G401.6 (cell line): ENCODE measurements around the gene CCT4.
A peak's percentile ranks its signal among the peaks of the same experiment; 100 is the strongest.
"Not testable (repeated sequence)": the region's sequence is repeated elsewhere in the genome, so short reads cannot be mapped to it uniquely, and the experiment has no call there.

ENCODE experiments used
- FAIRE-seq: peaks from 2 replicates; lab custom pipeline; 2012; peaks lifted over from hg19 to GRCh38; lab: Jason Lieb, UNC

Gene CCT4

GRCh38 chr2:61888267-61889055 is at the start of gene CCT4:
TSS of gene CCT4 (minus strand) at chr2:61888656. CDS start at chr2:61888507, 149 bp downstream.
- FAIRE-seq = no peak

DNA sequence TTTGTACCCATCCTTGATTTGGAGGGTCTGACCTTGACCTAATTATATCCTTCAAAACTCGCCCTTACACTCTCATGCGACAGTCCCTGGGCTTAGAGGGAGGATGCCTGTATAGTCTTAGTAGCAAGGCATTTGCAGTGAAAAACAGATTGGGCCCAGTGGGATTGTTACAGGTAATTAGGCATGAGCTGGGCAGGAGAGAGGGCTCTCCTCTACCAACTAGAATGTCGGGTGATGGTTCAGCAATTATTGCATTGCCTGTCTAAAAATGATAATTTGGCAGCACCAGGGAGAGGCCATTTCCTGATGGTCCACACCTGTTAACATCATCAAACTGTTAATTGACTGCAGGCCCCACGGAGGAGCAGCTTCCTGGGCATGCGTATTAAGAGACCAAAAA is 49.4 kb upstream of the CCT4 start:
- FAIRE-seq = no peak

GRCh38 chr2:61937098-61937497 is 48.6 kb upstream of the CCT4 start:
- FAIRE-seq = no peak

DNA sequence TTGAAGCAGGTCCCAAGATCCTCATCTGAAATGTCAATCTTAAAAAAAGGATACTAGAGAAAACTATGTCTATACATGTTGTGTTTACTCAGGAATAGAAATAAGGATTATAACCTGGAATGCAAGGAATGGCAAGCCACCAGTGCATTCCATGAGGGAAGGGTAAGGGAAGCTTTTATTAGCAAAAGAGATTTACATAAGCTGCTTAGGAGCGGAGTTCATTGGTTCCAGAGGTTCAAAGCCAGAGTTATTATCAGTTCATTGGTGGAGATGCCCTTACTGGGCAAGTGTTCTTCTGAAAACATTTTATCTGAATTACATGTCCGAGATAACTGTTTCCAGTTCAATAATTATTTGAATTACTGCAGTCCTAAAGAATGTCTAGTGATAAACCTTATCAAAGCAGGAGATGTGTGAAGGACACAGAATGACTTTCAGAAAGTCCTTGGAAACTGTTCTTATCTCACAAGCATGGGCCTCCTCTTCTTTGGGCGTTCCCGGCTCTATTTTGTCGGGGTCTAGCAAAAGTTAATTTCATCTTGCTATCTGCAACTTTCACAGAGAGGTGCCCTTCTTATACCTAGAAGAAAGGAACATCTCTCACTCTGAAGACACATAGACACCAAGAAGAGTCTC is 40.5 kb upstream of the CCT4 start:
- peak; percentile 77 for FAIRE-seq

GRCh38 chr2:61926531-61927477 is 38.3 kb upstream of the CCT4 start:
- no peak for FAIRE-seq

- no peak for FAIRE-seq
Observed at GRCh38 chr2:61924895-61925663, 36.6 kb upstream of the CCT4 start.

- no peak for FAIRE-seq
Observed at GRCh38 chr2:61922714-61923113, 34.3 kb upstream of the CCT4 start.

- no peak for FAIRE-seq
Observed at GRCh38 chr2:61920548-61920947, 32.1 kb upstream of the CCT4 start.

GRCh38 chr2:61914794-61915193 is 26.3 kb upstream of the CCT4 start:
- not testable (repeated sequence) for FAIRE-seq

DNA sequence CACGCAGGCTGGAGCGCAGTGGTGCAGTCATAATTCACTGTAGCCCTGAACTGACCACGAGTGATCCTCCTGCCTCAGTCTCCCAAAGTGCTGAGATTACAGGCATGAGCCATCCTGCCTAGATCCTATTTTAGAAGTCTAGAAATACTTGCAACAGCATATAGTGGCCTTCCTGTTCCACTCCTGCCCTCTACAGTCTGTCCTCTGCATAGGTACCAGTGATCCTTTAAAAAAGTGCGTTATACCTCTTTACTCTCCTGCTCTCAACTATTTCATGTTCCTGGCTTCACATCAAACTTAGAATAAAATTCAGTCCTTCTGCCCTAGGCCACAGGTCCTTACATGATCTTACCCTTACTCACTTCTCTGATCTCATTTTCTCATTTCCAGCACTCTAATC is 23.1 kb upstream of the CCT4 start:
- no peak for FAIRE-seq

DNA sequence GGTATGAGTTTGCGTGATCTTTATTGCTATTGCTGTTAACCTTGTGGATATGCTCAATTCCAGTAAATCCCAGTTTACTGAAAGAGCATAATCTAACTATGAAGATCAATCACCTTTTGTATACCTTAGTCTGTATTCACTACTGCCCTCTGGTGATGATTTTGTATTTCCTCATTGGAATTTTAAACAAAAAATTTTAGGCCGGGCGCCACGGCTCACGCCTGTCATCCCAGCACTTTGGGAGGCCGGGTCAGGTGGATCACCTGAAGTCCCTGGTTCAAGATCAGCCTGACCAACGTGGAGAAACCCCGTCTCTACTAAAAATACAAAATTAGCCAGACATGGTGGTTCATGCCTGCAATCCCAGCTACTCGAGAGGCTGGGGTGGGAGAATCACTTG is 22.1 kb upstream of the CCT4 start:
- FAIRE-seq = no peak

- FAIRE-seq = no peak
Observed at GRCh38 chr2:61909116-61909515, 20.7 kb upstream of the CCT4 start.

DNA sequence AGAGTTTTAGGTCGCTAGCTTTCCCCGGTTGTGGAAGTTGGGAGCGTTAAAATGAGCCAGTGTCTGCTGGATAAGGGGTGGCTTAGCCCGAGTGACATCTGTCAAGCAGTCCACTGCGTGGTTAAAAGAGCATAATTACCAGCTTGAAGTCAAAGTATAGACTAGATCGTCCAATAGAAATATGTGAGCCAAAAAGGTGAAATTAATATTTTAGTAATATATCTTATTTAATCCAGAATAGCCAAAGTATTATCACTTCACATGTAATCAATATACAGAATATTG is 17.7 kb upstream of the CCT4 start:
- FAIRE-seq = no peak

GRCh38 chr2:61905372-61906185 is 17.1 kb upstream of the CCT4 start, which contains the start of gene COMMD1:
TSS of gene COMMD1 (plus strand) at chr2:61905674. CDS start at chr2:61905679, 5 bp downstream.
- FAIRE-seq = no peak

- no peak for FAIRE-seq
Observed at GRCh38 chr2:61900281-61900680, 11.8 kb upstream of the CCT4 start.

DNA sequence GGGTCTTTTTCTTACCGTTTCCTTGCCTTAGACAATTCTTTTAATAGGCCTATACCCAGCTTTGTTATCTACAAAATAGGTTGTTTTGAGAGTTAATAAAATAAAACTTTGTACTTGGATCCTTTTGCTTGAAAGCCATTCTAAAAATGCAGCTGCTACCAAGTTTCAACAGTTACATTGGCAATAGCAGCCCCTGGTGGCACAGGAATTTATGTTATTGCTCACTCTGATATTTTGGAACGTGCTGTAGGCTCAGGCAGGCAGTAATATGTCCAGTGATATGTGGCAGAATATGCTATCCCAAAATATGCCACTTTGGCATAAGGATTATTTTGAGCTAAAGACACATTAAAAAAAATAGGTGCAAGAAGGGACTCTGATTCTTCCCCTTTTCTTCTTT is 10.4 kb upstream of the CCT4 start:
- peak; percentile 53 for FAIRE-seq

DNA sequence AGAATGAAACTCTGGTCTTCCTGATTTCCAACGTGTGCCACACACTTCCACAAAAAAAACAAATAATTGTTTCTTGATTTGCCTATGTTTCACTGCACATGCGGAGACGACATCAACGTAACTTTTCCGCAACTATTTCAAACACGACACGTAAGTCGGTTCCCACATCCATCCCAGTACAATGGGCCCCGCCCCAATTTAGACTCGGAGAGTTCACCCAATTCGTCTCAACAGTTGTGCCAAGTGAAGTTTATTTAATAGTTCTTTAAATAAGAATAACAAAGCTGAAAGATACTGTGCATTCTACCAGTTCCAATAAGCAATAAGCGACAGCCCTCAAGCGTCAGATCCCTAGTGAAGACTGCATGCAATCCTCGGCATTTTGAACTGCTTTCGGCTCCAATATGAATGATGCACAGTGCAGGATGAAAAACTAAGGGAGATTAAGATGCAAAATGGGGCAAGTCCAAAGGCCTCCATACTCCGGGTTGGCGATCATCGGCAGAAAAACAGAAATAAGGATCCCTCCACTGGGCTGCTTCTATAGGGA is 664 bp downstream of the CCT4 start:
- no peak for FAIRE-seq

DNA sequence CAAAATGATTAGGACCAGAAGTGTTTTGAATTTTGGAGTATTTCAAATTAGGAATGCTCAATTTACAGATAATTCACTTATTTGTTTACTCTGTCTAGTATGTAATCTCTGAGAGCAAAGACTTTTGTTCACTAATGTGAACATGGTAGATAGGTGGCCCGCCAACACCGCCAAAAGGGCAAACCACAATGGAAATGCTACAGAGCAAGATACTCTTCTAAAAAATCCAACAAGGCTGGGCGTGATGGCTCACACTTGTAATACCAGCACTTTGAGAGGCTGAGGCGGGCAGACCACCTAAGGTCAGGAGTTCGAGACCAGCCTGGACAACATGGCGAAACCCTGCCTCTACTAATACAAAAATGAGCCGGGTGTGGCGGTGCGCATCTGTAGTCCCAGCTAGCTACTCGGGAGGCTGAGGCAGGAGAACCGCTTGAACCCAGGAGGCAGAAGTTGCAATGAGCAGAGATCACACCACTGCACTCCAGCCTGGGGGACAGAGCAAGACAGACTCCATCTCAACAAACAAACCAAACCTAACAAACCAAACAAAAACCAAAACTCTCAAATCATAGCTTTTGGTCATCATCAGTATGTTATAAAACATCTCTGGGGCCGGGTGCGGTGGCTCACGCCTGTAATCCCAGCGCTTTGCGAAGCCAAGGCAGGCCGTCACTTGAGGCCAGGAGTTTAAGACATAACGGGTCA is 2.4 kb downstream of the CCT4 start:
- no peak for FAIRE-seq

DNA sequence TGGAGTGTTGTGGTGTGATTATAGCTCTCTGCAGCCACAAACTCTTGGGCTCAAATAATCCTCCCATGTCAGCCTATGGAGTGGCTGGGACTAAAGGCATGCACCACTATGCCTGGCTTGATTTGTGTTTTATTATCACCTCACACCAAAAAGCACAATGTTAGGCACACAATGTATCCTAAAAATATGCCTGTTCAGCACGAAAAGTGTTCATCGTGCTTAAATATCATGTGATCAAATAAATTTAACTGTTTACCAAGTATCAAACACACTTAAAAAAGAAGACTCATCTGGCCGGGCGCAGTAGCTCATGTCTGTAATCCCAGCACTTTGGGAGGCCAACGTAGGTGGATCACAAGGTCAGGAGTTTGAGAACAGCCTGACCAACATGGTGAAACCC is 5.6 kb downstream of the CCT4 start:
- FAIRE-seq = no peak

- FAIRE-seq = not testable (repeated sequence)
Observed at GRCh38 chr2:61879351-61879750, 9.1 kb downstream of the CCT4 start.
